Stimulated activated CD8-positive, alpha-beta memory T cell treated with anti-CD3 and anti-CD28 coated beads, Interleukin-2, amount 100 ng/mL, for 48 hours (primary cell): ENCODE results near the gene AGAP2.

Experiments
- DNase-seq, 2 donors: peaks; one replicate each; pipeline ENCODE4 v3.0.0-alpha.2; 2020; ENCODE audit warnings: low read depth in 2 of 2

Gene AGAP2

DNA sequence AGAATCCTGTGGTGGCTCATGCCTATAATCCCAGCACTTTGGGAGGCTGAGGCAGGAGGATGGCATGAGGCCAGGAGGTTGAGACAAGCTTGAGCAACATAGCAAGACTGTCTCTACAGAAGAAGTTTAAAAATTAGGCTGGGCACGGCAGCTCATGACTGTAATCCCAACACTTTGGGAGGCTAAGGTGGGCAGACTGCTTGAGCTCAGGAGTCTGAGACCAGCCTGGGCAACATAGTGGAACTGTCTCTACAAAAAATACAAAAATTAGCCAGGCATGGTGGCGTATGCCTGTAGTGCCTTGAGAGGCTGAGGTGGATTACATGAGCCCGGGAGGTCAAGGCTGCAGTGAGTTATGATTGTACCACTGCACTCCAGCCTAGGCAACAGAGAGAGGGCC is 29.3 kb upstream of the AGAP2 start:
- DNase-seq = no peak

DNA sequence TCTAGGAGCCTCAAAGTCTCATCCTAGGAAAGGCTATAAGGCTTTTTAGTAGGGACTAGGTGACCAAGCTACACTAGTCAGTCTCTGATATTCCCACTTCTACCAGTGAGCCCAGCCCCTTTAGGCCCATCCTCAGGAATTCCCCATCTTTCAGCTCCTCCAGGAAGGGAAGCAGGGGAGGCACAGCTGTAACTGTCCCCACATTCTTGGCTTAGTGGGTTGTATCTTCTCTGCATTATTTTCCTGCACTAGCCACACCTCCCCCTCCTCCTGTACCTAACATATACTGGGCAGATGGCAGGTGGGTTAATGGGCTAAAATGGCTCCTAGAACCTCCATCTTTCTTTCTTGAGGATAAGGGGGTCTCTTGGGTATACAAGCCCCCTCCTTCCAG is 28.8 kb upstream of the AGAP2 start:
- DNase-seq = no peak

DNA sequence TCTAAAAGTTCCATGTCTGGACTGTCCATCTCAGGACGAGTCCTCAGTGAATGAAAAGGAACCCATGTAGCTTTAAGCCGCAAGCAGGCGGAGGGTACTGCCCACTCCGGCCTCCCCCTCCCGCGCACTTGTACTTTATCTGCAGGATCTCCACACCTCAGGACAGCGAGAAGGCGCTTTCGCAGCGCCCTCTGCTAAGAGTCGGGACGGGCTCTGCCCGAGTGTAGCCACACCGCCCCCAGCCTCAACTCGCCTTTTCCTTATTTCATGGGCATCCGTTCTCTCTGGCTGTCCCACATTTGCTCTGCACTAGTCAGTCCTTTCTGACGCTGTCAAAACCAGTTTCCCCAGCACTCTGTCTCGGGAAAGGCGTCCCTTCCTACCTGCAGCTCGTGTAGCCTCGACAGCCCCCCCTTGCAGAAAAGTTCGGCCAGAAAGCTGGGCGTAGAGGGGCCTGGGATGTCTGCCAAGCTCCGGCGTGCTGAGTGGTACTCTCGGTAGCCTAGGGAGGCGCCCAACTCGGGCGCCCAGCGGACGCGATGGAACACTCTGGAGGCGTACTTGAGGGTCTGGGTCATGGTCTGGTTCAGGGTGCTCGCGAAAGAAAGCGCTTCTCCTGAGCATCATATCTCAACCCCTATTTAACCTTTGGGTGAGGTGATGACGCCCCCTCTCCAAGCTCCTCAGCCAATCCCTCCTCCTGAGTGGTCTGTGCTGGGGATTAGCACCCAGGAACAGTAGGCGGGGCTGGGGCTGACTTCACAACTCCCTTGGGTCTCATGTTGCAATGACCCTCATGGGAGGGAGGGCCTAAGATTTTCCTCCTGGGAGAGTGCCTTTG is 28.1 kb upstream of the AGAP2 start, which contains the start of gene CYP27B1:
Gene CYP27B1 (minus strand): TSS at position 615 of the 841 bp plus-strand sequence. CDS start 37 bp downstream, at position 578.
- no peak for DNase-seq

DNA sequence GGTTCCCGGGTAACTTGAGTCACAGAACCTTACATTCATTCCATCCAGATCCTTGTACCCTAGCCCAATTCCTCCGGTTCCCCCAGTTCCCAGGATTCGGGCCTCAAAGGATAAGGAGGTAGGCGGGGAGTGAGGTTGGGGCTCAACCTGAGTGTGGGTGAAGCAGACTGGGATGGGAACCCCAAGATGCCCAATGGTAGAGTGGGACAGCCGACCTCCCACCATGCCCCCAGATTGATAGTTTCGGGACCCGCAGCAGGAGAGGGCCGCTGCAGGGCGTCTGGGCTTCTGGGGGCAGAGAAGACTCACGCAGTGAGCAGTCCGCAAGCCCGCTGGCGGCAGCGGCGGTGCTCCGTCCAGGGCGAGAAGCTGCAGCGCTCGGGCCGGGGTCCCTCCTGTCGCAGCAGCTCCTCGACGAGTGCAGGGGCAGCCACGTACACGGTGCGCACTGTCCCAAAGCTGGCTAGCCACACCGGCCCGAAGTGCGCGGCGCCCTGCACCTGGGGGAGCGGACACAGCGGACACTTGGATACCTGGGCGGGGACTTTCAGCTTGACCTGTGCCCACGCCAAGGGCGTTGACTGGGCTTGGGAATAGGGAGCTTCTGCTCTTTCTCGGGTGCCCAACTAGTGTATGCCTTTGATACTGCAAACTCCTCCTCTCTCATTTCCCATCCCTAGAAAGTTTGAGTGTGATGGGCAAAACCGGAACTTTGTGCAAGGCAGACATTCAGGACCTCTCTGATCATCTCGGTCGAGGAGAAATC is 27.3 kb upstream of the AGAP2 start:
- DNase-seq = no peak

DNA sequence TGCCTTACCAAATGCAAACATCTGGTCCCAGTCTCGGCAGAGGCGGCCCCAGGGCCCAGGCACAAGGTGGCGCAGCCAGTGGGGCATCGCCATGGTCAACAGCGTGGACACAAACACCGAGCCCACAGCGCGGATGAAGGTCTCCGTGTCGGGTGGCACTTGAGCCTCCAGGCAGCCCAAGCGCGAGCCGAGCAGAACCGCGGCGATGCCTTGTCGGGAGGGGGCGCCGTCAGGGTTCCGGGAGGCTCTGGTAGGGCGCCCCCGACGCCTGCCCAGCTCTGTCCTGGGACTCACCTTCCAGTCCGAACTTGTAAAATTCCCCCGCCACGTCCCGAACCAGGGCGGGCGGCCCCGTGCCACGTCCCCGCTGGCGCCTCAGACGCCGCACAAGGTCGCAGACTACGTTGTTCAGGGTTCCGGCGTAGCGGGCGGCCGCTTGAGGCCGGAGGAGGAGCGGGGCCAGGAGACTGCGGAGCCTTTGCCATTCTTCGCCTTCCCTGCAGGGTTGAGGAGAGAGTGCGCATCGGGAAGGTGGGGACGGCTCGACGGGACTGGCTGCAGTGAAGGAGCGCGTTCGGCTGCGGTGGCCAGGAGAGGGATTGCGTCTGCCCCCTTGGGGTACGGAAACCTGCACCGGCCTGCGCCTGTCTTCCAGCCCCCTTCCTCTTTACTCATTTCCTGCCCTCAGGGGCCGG is 26.6 kb upstream of the AGAP2 start:
- DNase-seq = peak; percentile 42 to 51

DNA sequence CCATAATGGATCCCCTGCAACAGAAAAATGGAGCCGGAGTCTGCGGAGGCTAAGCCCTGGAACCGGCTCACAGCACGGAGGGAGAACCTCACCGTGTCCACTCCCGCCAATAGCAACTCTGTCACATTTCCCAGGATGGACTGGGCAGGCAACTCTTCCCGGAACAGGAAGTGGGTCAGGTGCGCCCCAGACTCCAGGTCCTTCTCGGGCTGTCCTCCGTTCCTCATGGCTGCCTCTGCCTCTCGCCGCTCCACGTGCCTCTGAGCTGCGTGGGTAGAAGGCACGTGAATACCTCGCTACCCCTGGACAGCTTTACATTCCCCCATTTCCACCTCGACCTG is 26.1 kb upstream of the AGAP2 start:
- no peak for DNase-seq

DNA sequence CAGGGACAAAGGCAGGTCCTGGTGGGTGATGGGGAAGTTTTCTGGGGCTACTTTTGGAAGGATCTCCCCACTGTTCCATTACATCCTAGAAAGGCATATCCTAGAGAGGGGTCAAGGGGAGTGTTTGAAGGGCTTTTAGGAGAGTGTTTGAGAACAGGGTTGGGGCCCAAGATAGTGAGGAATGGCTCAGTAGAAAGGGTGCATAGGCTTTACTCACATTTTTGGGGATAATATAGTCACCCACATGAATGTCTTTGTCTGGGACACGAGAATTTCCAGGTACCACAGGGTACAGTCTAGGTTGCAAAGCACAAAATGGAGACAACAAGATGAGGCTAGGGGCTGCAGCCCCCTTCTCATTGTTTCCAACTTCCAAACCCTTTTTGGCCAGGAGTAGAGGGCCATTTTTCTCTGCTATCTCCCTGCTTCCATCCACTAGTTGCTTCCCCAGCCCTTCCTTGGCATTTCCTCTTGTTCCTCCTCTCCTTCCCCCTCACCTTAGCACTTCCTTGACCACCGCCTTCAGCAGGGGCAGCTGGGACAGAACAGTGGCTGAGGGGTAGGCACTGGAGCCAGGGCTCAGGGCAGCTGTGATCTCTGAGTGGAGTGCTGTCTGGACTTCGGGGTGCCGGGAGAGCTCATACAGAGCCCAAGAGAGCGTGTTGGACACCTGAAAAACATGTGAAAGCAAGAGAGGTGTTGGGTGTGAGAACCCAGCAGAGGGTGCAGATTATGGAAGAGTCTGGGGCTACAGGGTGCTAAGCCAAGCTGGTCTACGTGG is 25.5 kb upstream of the AGAP2 start:
- DNase-seq = no peak

DNA sequence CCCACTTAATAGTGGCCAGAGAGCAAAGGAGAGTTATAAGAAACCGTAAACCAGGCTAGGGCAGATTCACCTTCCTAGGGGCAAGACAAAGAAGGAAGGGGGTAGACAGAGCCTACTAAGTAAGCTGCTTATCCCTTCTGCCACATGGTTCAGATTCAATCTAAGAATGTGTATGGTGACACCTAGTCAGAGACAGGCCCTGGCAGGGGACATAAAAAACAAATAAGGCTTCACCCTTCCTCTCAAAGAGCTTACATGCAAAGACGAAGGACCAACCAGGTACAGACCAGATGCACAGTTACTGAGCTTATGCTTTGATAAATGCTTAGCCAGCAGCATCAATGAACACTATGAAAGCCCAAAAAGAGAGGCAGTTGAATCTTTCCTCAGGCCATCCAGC is 23.9 kb upstream of the AGAP2 start:
- DNase-seq = no peak

DNA sequence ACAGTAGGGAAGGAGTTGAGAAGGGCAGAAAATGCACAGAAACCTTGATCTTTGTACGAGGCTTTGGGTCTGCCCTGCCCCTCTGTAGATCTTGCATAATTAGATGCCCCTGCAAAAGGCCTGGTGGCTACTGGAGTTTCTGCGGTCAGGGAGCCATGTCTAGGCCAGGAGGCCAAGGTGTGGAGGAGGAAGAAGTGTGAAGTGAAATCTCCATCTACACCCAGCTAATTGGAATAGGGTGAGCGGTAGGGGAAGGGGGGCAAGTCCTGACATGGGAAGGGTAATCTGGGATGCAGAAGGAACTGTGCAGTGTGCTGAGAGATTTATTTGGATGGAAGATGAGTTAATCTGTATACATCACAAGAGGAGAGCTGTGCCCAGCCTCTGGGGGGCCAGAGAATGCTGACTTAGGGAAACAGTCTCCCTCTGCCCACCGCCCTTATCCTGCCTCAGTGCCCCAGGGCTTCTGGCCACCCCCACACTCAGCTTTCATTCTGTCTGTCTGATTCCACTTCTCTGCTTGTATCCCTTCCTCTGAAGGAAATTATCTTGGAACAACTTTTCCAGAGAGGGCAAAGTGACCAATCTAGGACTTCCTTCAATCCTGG is 23.0 kb upstream of the AGAP2 start:
- no peak for DNase-seq

DNA sequence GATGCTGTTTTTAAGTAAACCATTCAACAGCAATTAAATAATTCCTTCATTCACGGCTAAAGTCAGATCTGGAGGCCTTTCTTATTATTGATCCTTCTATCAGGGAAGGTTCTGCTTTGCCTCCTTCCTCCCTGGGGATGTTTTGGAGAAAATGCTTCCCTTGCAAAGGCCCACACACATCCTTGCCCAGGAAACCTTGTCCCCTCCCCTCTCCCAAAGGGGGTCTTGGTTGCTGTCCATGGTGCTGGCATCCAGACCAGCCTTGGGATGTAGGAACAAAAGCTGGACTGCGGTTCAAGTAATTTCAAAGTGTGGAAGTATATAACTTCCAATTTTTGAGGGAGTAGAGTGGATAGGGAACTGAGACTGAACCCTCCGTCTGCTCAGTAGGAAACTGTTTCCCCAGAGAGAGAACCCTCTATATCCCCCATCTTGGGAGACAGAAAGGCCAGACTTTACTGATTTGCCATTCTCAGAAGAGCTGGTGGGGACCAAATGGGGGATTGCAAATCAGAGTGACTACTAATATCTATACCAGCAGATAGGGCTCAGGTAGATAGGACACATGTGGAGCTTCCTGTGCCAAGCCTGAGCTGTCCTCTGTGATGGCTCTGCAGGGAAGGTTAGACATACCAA is 21.9 kb upstream of the AGAP2 start:
- DNase-seq = no peak

DNA sequence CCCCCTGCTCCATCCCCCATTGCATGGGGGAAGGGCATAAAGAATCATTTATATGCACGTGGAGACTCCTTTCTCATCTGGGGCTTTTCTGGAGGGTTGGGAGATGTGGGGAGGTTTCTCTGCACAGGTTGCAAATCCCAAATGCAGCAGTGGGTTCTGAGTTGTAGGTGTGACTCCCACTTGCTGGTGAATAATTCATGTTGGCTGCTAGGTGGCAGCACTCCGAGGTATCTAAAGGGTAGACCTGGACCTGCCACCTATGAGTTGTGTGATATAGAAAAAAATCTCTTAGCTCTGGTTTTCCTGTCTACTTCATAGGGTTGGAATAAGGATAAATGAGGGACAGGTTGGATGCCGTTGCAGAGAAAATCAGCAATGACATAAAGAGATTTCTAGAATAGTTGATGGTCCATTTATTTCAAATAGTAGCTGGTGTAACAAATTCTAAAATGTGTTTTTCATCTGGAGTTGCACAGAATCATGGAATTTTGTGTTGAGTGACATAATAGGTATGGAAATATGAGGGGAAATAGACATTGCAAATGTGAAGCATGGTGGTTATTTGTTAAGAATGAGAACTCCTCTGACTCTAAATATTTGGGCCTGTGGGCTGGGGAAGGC is 20.9 kb upstream of the AGAP2 start:
- no peak for DNase-seq

DNA sequence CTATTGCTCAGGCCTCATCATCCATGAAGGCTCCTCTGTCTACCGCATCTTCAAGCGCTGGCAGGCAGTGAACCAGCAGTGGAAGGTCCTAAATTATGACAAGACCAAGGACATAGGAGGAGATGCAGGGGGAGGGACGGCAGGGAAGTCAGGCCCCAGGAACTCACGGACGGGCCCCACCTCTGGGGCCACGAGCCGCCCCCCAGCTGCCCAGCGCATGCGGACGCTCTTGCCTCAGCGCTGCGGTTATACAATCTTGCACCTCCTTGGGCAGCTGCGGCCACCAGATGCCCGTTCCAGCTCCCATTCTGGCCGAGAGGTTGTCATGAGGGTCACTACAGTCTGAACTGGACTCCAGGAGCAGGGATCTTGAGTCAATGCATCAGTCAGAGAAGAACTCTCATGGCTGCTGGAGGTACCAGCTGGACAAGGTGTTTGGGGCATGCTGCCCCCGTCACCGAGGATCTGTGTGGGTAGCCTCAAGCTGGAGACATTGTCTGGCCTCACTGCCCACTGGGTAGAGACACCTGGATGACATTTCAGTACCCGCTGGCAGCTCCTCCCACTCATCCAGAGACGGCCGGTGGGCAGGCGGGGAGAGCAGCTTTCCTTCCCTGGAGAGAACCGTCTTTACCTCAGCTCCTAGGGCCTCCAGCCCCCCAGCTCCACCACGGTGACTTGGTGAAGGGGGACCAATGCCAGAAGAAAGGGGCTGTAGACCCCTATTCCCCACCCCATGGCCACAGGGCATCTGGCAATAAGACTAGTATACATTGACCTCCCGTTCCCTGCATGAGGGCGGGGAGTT is 20.2 kb upstream of the AGAP2 start:
- no peak for DNase-seq

DNA sequence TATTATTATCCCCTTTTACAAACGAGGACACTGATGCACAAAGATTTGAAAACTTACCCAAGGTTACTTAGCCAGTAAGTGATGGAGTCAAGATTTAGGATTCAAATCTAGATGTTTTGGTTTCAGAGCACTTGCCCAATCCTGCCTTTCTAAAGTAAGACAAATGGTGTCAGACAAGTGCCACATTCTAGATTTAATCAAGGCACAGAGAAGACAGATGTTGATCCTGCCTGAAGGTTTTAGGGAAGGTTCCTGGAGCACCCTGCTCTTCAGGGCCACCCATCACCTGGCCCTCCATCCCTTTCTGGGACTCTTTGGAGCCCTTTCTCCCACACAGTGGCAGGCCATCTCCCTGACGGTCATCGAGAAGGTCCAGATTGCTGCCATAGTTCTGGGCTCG is 19.2 kb upstream of the AGAP2 start:
- no peak for DNase-seq

DNA sequence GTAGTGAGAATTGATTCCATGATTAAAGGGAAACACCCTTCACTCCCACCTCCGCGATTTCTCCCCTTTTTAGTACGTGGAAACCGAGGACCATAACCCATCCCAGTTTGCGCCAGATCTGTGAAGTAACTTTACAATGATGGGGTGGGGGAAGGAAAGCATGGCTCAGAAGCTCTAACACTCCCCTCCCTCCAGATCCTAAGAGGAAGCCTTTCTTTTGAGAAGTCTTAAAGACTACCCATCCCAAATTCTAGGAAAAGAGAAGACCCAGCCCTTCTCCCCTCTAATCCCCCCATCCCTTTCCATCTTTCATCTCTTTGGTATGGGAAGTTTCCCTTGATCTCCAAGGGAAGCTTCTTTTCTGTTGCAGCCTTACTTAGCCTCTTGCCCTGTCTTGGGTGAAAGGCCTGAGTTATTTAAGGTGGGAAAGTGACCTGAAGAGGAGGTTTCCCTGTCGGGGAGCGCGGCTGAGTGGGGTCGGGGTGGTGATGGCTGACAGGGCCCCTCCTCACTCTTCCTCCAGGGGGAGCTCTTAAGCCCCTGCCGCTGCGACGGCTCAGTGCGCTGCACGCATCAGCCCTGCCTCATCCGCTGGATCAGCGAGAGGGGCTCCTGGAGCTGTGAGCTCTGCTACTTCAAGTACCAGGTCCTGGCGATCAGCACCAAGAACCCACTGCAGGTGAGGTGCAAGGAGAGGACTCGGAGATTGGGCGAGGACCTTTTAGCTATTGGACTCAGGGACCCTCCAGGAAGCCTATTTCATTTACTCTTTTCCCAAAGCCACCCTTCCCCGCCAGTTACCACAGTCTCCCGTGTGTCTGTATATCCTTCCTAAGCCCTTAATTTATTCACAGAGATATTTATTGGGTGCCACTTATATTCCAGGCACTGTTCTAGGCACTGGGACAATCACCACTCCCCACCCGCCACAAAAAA is 18.1 kb upstream of the AGAP2 start:
- peak; percentile 57 to 69 for DNase-seq

DNA sequence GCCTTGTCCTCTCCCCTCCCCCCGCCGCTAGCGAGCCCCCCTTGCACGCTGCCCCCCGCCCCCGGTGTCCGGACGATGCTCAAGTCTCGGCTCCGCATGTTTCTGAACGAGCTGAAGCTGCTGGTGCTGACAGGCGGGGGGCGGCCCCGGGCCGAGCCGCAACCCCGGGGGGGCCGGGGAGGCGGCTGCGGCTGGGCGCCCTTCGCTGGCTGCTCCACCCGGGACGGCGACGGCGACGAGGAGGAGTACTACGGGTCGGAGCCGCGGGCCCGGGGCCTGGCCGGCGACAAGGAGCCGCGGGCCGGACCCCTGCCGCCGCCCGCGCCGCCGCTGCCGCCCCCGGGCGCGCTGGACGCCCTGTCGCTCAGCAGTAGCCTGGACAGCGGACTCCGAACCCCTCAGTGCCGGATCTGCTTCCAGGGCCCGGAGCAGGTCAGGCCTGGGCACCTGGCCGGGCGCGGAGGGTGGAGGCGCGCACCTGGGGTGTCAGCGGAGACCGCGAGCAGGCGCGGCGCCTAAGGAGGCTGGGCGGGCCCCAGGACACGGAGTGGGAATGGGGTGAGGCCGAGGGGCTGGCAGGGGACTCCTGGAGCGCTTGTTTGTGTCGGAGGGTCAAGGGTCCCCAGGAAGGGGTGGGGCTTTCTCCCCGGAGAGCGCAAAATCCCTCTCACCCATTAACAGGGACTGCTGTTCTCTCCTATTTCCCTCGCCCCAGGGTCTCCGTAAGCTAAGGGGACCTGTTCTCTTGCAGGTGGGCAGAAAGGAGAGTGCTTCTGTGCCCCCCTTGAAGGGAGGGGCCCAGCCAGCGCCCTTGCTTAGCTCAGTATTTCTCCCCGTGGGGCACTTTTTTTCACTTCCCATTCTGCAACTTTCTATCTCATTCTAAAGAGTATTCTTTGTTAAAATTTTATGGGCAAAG is 17.2 kb upstream of the AGAP2 start:
- DNase-seq = no peak

DNA sequence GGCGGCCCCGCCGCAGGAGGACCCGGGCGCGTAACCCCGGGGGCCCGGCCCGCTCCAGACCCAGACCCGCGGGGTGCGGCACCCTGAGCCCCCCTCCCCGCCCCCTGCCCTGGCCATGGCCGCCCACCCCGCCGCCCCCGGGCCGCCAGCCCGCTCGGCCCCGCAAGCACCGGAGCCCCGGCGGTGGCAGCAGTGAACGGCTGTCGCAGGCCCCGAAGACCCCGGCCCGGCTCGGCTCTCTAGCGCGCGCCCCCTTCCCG is 16.6 kb upstream of the AGAP2 start:
- no peak for DNase-seq

DNA sequence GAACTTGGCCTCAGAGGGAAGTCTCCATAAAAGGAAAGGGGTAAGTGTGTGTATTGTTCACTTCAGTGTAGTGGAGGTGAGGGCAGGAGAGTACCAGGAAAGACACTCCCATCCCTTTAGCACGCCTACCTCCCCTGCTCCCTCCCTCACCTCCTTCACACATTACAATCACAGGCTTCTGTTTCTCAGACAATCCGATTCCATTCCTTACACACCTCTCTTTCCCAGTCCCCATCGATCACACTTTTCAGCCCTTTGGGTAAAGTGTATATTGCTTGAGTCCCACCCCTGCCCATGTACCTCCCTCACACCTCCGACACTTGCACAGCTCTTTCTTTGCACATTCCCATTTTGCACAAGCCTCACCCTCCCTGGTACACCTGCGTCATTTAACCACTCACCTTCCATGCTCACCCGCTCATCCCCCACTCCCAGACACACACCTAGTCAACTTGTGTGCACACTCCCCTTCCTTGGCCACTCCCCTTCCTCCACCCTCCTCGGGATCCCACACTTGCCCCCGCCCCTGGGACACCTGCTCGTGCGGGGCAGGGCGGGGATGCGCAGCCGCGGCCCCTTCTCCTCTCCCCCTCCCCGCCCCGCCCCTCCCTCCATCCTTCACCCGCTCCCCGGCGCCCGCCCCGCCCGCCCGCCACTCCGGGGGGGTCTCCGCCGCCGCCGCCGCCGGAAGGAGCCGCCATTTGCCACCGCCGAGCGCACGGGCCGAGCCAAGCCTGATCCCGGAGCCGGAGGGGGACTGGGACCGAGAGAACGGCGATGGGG is 16.1 kb upstream of the AGAP2 start, which contains the start of gene MARCHF9:
Gene MARCHF9 (plus strand): TSS at position 693 of the 783 bp plus-strand sequence. CDS start 426 bp downstream, outside the sequence.
- DNase-seq = peak; percentile 74 to 84
